HepG2 (cell line): ENCODE measurements around the gene OSBPL1A. TPM values are rescaled to one million over a fixed set of nuclear protein-coding genes. Genes with fewer than 3 reads are reported as not detected.

Experiments used
- E2F5 ChIP-seq: sonication (generic); formaldehyde crosslinking; conservative IDR thresholded peaks from 2 replicates; pipeline ENCODE4 v1.4.0; 2020; ENCODE audit warnings: missing genetic modification reagents
- MAZ ChIP-seq, 2 experiments: sonication (generic) in 1 of 2; formaldehyde crosslinking in 1 of 2; IDR thresholded peaks; 2 replicates each; pipeline versions ENCODE4 v1.5.0 to v1.6.1; 2012 to 2020; ENCODE audit warnings: low read depth in 2 of 2, mild to moderate bottlenecking in 2 of 2, borderline replicate concordance in 1 of 2, improper control_type of control experiment in 1 of 2, low read length in 1 of 2, missing genetic modification reagents in 1 of 2, moderate library complexity in 1 of 2
- SETDB1 ChIP-seq: sonication (generic); formaldehyde crosslinking; IDR thresholded peaks from 2 replicates; pipeline ENCODE4 v1.5.1; 2020; ENCODE audit warnings: missing genetic modification reagents, mild to moderate bottlenecking, borderline replicate concordance
- UBTF ChIP-seq: sonication (generic); formaldehyde crosslinking; IDR thresholded peaks from 2 replicates; pipeline ENCODE4 v1.4.0; 2020; ENCODE audit warnings: mild to moderate bottlenecking, missing genetic modification reagents
- ZFP36 ChIP-seq: fragments of 150-350 bp; IDR thresholded peaks from 2 replicates; pipeline ENCODE4 v1.6.1; 2018; ENCODE audit warnings: borderline replicate concordance, low read length, low read depth; ENCODE audit not compliant: partially characterized antibody
- ZFX ChIP-seq: sonication (generic); formaldehyde crosslinking; IDR thresholded peaks from 2 replicates; pipeline ENCODE4 v1.4.0; 2020; ENCODE audit warnings: mild to moderate bottlenecking, low read depth, missing genetic modification reagents, moderate library complexity
- ZNF136 ChIP-seq: sonication (generic); formaldehyde crosslinking; IDR thresholded peaks from 2 replicates; pipeline ENCODE4 v1.8.1; 2022; ENCODE audit warnings: low read depth, mild to moderate bottlenecking, moderate library complexity, missing genetic modification reagents
- ZNF142 ChIP-seq: sonication (generic); formaldehyde crosslinking; IDR thresholded peaks from 2 replicates; pipeline ENCODE4 v1.4.0; 2020; ENCODE audit warnings: missing genetic modification reagents
- ZNF362 ChIP-seq: sonication (generic); formaldehyde crosslinking; IDR thresholded peaks from 2 replicates; pipeline ENCODE4 v1.4.0; 2020; ENCODE audit warnings: missing genetic modification reagents, mild to moderate bottlenecking, borderline replicate concordance
- ZNF777 ChIP-seq: sonication (generic); formaldehyde crosslinking; IDR thresholded peaks from 2 replicates; pipeline ENCODE4 v1.4.0; 2020; ENCODE audit warnings: missing genetic modification reagents
- ZNF800 ChIP-seq: sonication (generic); formaldehyde crosslinking; IDR thresholded peaks from 2 replicates; pipeline ENCODE4 v1.4.0; 2020; ENCODE audit warnings: missing genetic modification reagents
- polyA plus RNA-seq, 8 experiments: library from polyadenylated mRNA; depleted of rRNA in 3 of 8; stranded (reverse) in 7 of 8; unstranded in 1 of 8; fragments of >200 nt; fragmentation: Illumina TruSeq in 4 of 8; extraction: Trizol in 4 of 8; gene quantifications; 2 replicates each; pipeline versions ENCODE4 v1.2.1 to v1.2.3, GENCODE V29; 2011 to 2016; ENCODE audit warnings: low read depth in 4 of 8, missing spikeins in 1 of 8, mixed read lengths in 1 of 8; ENCODE audit not compliant: insufficient read depth in 1 of 8
- total RNA-seq, 5 experiments: library from RNA; depleted of rRNA; stranded (reverse); fragments of >200 nt; fragmentation: Illumina TruSeq; extraction: Trizol; gene quantifications; 2 replicates each; pipeline ENCODE4 v1.2.3, GENCODE V29; 2016; ENCODE audit warnings: low read depth in 1 of 5
- TF ChIP-seq, protein P1 (sequence below): sonication (generic); formaldehyde crosslinking; IDR thresholded peaks from 2 replicates; pipeline ENCODE4 v1.8.1; 2023; ENCODE audit warnings: mild to moderate bottlenecking, moderate library complexity, missing genetic modification reagents

OSBPL1A gene
- total and polyA plus RNA-seq, 2 of the 13 experiments (the other 11 are each of a cell fraction or from before 2014, with no cell fraction given) = 0.02 TPM; not detected in 1

DNA sequence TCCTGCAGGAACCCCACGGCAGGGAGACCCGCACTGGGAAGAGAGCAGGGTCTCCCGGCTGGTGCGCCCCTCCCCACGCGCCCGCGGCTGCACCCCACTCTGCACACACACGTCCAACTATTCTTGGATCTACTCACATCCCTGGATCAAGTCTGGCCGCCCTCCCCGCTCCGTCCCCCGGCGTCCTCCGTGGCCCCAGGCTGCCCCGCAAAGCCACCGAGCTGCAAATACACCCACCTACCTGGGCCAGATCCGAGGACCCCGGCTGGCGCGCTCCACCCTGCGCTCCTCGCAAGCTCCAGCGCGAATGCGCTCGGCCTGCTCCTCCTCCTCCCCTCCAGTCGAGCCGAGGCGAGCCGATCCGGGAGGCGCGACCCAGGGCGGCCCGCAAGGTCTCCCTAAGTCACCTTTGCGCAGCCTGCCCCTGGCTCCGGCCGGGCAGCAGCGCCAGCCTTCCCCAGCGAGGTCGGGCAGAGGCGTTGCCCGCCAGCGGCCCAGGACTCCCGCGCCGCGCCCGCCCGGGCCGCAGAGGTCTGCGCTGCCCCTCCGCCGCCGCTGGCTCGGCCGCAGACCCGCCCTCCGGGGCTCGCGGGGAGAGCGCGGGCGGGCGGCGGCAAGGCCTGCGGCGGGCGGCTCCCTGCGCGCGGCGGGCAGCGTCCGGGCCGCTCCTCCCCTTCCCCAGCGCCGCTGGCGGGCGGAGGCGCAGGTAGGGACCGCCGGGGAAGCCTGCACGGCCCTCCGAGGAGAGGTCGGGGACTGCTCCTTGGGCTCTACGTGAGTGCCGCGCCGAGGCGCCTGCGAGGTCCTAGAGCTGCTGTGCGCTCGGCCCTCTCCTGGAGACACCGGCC lies 126.0 kb downstream of the OSBPL1A start (continued):
- no peak for TF ChIP-seq E2F5 (CRISPR knock-in tag)
- TF ChIP-seq ZFX (CRISPR knock-in tag) = 0 out of 2 replicates have a peak, but pooled peaks have one; percentile 28
- TF ChIP-seq ZNF777 (CRISPR knock-in tag) = peak; percentile 5; the same call in 1 of the 2 replicates
- TF ChIP-seq, protein P1, sequence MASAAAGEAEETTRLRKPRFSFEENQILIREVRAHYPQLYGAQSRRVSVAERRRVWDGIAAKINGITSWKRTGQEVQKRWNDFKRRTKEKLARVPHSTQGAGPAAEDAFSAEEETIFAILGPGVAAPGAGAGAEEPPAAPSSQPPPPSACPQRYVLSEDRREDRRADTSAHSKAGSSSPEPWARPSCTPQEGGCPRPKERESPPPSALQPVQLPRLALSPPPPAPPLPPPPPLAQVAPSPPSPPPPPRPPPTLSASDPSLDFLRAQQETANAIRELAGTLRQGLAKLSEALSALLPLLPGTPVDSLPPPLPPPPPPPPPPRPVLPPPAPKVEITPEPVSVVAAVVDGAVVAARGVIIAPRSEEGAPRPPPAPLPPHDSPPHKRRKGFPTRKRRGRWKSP (CRISPR knock-in tag) = 0 out of 2 replicates have a peak, but pooled peaks have one; percentile 31
- peak; percentile 63; the same call in 1 of the 2 replicates for TF ChIP-seq ZNF362 (CRISPR knock-in tag)
- TF ChIP-seq UBTF (CRISPR knock-in tag) = peak; percentile 93
- TF ChIP-seq ZNF142 (CRISPR knock-in tag) = peak; percentile 55; the same call in 1 of the 2 replicates
- peak; percentile 90 for TF ChIP-seq ZNF800 (CRISPR knock-in tag)
- no peak for TF ChIP-seq ZFP36
- TF ChIP-seq SETDB1 = no peak
- TF ChIP-seq ZNF136 (CRISPR knock-in tag) = no peak
- TF ChIP-seq MAZ (IDR thresholded peaks at IDR 0.05; ENCODE audit: borderline replicate concordance, low read depth, low read length) = no peak
- TF ChIP-seq MAZ (CRISPR knock-in tag; IDR thresholded peaks at IDR 0.05; ENCODE audit: low read depth) = peak; percentile 49; the same call in 1 of the 2 replicates
